Panc1 (cell line): ENCODE measurements around the gene ELAC2. TPM values are rescaled to one million over a fixed set of nuclear protein-coding genes. Genes with fewer than 3 reads are reported as not detected.

Experiments used
- ATAC-seq: fragments of 200-7000 bp; cut with Tn5 transposase; 2 replicates; pipeline ENCODE4 v1.9.1; 2020; ENCODE audit warnings: mild to moderate bottlenecking, moderate library complexity
- BruUV-seq: library from RNA; stranded (reverse); fragments of 400-500 nt; replicated peaks from 2 replicates; lab custom pipeline; 2021; lab: Mats Ljungman, UMichigan
- CTCF ChIA-PET: fragments of 300-600 bp; sonication (Branson Sonifier 250); formaldehyde crosslinking; loops from one replicate; lab custom pipeline; 2022; ENCODE audit warnings: antibody characterized with exemption; lab: Charles Lee
- POLR2A ChIA-PET: fragments of 300-600 bp; sonication (Branson Sonifier 250); formaldehyde crosslinking; loops from one replicate; lab custom pipeline; 2022; ENCODE audit warnings: antibody characterized with exemption; lab: Charles Lee
- DNase-seq: peaks from one replicate; pipeline ENCODE4 v3.0.0-alpha.2; 2010; ENCODE audit warnings: low read depth, low spot score
- H3K27ac ChIP-seq: 2 replicates; pipeline ENCODE4 v1.5.1; 2011; ENCODE audit warnings: mild to moderate bottlenecking, low read length, inconsistent platforms
- H3K27me3 ChIP-seq: fragments of 200-500 bp; sonication (Bioruptor generic); 2 replicates; pipeline ENCODE4 v1.6.0; 2014; ENCODE audit warnings: low read length, inconsistent platforms; ENCODE audit not compliant: control insufficient read depth, insufficient read depth
- H3K36me3 ChIP-seq: fragments of 200-500 bp; sonication (Bioruptor generic); 2 replicates; pipeline ENCODE4 v1.5.1; 2014; ENCODE audit warnings: inconsistent platforms, mild to moderate bottlenecking, low read length, moderate library complexity; ENCODE audit not compliant: control insufficient read depth, insufficient read depth
- H3K4me1 ChIP-seq: 2 replicates; pipeline ENCODE4 v1.5.1; 2011; ENCODE audit warnings: inconsistent platforms, mild to moderate bottlenecking, low read length, moderate library complexity; ENCODE audit not compliant: control insufficient read depth, insufficient read depth
- H3K4me3 ChIP-seq, 2 experiments: 2 replicates each; pipeline ENCODE4 v1.5.1; 2011 to 2012; ENCODE audit warnings: low read depth in 2 of 2, low read length in 2 of 2, mild to moderate bottlenecking in 2 of 2, inconsistent platforms in 1 of 2, moderate library complexity in 1 of 2
- H3K9me3 ChIP-seq: fragments of 200-500 bp; sonication (Bioruptor generic); 2 replicates; pipeline ENCODE4 v1.5.1; 2014; ENCODE audit warnings: low read depth, mild to moderate bottlenecking, inconsistent platforms, low read length, moderate library complexity; ENCODE audit not compliant: control insufficient read depth, insufficient read depth
- POLR2AphosphoS5 ChIP-seq: IDR thresholded peaks from 2 replicates; pipeline ENCODE4 v1.6.1; 2012; ENCODE audit warnings: mild to moderate bottlenecking, low read depth, low read length, moderate library complexity
- SIN3A ChIP-seq: IDR thresholded peaks from 2 replicates; pipeline ENCODE4 v1.6.1; 2012; ENCODE audit warnings: low read depth, mild to moderate bottlenecking, low read length, moderate library complexity, borderline replicate concordance; ENCODE audit not compliant: insufficient read depth
- TCF7L2 ChIP-seq: IDR thresholded peaks from 2 replicates; pipeline ENCODE4 v1.6.1; 2011; ENCODE audit warnings: mild to moderate bottlenecking, low read depth, low read length, inconsistent platforms
- in situ Hi-C: cut with HindIII; loops from 2 replicates; pipeline ENCODE4 v1.10.0; 2016; ENCODE audit warnings: low sequenced_read_pairs, low pct_unique_long_range_greater_than_20kb
- intact Hi-C: fragments of 100-400 bp; cut with micrococcal nuclease; formaldehyde crosslinking; loops from one replicate; pipeline ENCODE4 v1.10.0; 2022; ENCODE audit not compliant: unreplicated experiment
- total RNA-seq: library from RNA; stranded (reverse); gene quantifications from one replicate; pipeline ENCODE4 v1.2.1, GENCODE V29; 2021; ENCODE audit not compliant: unreplicated experiment
- TF ChIP-seq, protein P1 (sequence below), 2 experiments: IDR thresholded peaks; 2 replicates each; pipeline ENCODE4 v1.6.1; 2011 to 2012; ENCODE audit warnings: low read depth in 2 of 2, control low read depth in 1 of 2, low read length in 1 of 2, mild to moderate bottlenecking in 1 of 2, moderate library complexity in 1 of 2; ENCODE audit not compliant: insufficient read depth in 1 of 2
- TF ChIP-seq, protein P2 (sequence below): fragments of 450-650 bp; IDR thresholded peaks from 2 replicates; pipeline ENCODE4 v1.5.1; 2017; ENCODE audit warnings: mild to moderate bottlenecking

Gene ELAC2
- total RNA-seq, 1 experiment from 2014 or later, result 52.7 TPM

DNA sequence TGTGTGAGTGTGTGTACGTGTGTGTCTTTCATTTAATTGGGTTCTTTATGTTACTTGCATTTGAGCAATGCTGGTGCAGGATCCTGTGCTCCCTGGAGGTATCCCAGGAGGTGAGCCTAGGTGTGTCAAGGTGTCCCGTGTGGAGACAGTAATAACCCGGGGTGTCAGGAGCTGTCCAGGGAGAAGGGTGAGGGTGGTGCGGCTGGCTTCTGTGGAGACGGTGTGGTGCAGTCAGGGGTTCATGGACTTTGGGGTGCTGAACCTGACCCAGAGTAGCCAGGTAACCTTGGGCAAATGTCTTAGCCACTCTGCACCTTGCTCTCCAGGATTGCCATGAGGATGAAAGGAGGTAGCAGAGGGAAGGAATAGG, 7.4 kb upstream of the ELAC2 start:
- H3K36me3 ChIP-seq, result no peaks in the 10 kb centered on the region
- in situ Hi-C loops (no loop called here), intact Hi-C loops (no loop called here)
- no peak overlapping the region for H3K27ac ChIP-seq
- H3K4me3 ChIP-seq, result no peak overlapping the region
- TF ChIP-seq, protein P1, sequence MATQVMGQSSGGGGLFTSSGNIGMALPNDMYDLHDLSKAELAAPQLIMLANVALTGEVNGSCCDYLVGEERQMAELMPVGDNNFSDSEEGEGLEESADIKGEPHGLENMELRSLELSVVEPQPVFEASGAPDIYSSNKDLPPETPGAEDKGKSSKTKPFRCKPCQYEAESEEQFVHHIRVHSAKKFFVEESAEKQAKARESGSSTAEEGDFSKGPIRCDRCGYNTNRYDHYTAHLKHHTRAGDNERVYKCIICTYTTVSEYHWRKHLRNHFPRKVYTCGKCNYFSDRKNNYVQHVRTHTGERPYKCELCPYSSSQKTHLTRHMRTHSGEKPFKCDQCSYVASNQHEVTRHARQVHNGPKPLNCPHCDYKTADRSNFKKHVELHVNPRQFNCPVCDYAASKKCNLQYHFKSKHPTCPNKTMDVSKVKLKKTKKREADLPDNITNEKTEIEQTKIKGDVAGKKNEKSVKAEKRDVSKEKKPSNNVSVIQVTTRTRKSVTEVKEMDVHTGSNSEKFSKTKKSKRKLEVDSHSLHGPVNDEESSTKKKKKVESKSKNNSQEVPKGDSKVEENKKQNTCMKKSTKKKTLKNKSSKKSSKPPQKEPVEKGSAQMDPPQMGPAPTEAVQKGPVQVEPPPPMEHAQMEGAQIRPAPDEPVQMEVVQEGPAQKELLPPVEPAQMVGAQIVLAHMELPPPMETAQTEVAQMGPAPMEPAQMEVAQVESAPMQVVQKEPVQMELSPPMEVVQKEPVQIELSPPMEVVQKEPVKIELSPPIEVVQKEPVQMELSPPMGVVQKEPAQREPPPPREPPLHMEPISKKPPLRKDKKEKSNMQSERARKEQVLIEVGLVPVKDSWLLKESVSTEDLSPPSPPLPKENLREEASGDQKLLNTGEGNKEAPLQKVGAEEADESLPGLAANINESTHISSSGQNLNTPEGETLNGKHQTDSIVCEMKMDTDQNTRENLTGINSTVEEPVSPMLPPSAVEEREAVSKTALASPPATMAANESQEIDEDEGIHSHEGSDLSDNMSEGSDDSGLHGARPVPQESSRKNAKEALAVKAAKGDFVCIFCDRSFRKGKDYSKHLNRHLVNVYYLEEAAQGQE (IDR thresholded peaks at IDR 0.05; ENCODE audit: insufficient read depth in 1 of 2, low read depth in 2 of 2, low read length in 1 of 2), result no peak
- TF ChIP-seq, protein P2, sequence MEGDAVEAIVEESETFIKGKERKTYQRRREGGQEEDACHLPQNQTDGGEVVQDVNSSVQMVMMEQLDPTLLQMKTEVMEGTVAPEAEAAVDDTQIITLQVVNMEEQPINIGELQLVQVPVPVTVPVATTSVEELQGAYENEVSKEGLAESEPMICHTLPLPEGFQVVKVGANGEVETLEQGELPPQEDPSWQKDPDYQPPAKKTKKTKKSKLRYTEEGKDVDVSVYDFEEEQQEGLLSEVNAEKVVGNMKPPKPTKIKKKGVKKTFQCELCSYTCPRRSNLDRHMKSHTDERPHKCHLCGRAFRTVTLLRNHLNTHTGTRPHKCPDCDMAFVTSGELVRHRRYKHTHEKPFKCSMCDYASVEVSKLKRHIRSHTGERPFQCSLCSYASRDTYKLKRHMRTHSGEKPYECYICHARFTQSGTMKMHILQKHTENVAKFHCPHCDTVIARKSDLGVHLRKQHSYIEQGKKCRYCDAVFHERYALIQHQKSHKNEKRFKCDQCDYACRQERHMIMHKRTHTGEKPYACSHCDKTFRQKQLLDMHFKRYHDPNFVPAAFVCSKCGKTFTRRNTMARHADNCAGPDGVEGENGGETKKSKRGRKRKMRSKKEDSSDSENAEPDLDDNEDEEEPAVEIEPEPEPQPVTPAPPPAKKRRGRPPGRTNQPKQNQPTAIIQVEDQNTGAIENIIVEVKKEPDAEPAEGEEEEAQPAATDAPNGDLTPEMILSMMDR, result no peak
- no peak for TF ChIP-seq TCF7L2
- no peak for TF ChIP-seq POLR2AphosphoS5
- no peak for TF ChIP-seq SIN3A
- ChIA-PET POLR2A (no interaction called here), CTCF (no interaction called here)
- H3K4me1 ChIP-seq, result no peaks in the 10 kb centered on the region
- no peaks in the 10 kb centered on the region for H3K27me3 ChIP-seq
- no TSS peak for BruUV-seq
- DNase-seq, result no peak
- H3K9me3 ChIP-seq, result no peaks in the 10 kb centered on the region
- ATAC-seq, result no peak

DNA sequence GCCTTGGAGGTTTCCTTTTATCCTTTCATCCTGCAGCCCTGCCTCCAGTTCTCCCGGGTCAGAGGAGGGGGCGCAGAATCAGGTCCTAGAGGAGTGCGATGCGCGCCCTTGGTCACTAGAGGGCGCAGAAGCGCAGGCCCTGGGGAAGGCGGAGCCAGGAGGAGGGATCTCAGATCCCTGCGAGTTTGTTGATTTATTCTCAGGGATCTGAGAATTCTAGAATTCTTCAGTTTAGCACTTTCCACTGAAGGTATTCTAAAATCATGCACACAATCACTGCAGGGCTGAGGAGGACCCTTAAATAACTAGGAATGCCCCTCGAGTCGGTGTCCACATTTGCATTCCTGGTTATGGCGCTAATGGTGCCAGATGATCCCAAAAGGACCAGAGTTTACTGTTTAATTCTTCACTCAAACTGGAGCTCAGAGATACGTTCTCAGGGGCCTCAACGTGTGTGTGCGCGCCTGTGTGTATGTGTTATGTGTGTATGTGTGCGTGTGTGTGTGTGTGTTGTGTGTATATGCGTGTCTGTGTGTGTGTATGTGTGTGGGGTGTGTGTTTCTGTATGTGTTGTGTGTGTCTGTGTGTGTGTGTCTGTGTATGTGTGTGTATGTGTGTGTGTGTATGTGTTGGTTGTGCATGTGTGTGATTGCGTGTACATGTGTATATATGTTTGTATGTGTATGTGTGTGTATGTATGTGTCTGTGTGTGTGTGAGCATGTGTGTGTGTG, 6.9 kb upstream of the ELAC2 start:
- no peaks in the 10 kb centered on the region for H3K36me3 ChIP-seq
- DNase-seq (peak; percentile 50), ATAC-seq (peak; percentile 94)
- H3K4me1 ChIP-seq, result no peaks in the 10 kb centered on the region
- in situ Hi-C loops, result no loop called here
- H3K27ac ChIP-seq, result no peak overlapping the region
- H3K27me3 ChIP-seq, result no peaks in the 10 kb centered on the region
- H3K4me3 ChIP-seq, result peak overlapping the region; percentile 34 to 65
- BruUV-seq, result no TSS peak
- ChIA-PET POLR2A (no interaction called here), CTCF (no interaction called here)
- TF ChIP-seq SIN3A (no peak), POLR2AphosphoS5 (no peak)
- TF ChIP-seq, protein P1 (IDR thresholded peaks at IDR 0.05; ENCODE audit: insufficient read depth in 1 of 2, low read depth in 2 of 2, low read length in 1 of 2), result no peak
- TF ChIP-seq, protein P2, result peak; percentile 99
- intact Hi-C loops, result no loop called here
- no peaks in the 10 kb centered on the region for H3K9me3 ChIP-seq
